DMS153 treated with DMSO at 0.1 percent for 48 hours (cell line): ENCODE data around the gene TXLNB.

ENCODE experiments used
- DNase-seq: peaks from one replicate; lab custom pipeline; 2025; ENCODE audit not compliant: unreplicated experiment; lab: John Stamatoyannopoulos, UW

Gene TXLNB

DNA sequence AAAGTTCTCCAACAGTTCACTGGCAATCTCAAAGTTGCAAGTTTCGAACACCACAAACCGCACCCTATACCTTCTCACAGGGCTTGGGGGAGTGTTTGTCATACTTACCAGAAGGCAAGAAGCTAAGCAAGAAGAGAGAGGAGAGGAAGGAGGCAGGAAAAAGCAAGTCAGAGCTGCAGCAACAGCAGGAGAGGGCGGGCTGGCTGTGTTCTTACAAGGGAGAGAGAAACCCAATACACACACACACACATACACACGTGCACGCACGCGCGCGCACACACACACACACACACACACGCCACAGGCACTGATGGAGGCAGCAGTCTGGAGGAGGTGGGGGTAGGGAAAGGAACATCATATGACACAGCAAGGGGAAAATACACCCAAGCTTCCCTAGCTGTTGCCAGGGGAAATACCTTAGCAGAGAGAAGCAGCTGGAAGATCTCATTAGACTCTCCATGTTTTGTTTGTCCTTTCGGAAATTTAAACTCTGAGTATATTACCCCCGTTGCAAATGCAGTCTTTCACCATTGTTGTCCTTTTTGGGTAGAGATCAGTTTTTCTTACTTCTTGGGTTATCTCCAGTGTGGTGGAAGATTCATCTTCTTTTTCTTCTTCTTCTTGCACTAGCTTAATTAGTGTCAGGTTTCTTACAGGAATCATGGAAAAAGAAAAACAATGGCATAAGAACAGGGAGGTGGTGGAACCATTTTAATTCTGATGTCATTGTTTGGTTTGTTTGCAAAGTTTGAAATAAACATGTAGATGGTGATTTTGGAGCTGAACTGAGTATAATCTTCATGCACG is at the start of gene TXLNB:
Gene TXLNB (minus strand): TSS at position 186 of the 807 bp plus-strand sequence. CDS start 3,099 bp downstream, outside the sequence.
- DNase-seq, result no peak

- DNase-seq, result no peak
These were observed 49.3 kb upstream of the TXLNB start for GRCh38 chr6:139341060-139341459.

GRCh38 chr6:139338795-139339194 is 47.0 kb upstream of the TXLNB start:
- DNase-seq, result no peak

GRCh38 chr6:139337830-139338229 is 46.0 kb upstream of the TXLNB start:
- DNase-seq, result no peak

- DNase-seq, result no peak
These were observed 45.2 kb upstream of the TXLNB start for GRCh38 chr6:139337001-139337400.

GRCh38 chr6:139336488-139336887 is 44.7 kb upstream of the TXLNB start:
- no peak for DNase-seq

GRCh38 chr6:139335447-139336210 is 43.8 kb upstream of the TXLNB start:
- DNase-seq, result no peak

GRCh38 chr6:139334806-139335446 is 43.1 kb upstream of the TXLNB start:
- DNase-seq, result no peak

- DNase-seq, result no peak
These were observed 39.2 kb upstream of the TXLNB start for GRCh38 chr6:139330826-139331500.

- DNase-seq, result no peak
These were observed 38.5 kb upstream of the TXLNB start for GRCh38 chr6:139330306-139330705.

DNA sequence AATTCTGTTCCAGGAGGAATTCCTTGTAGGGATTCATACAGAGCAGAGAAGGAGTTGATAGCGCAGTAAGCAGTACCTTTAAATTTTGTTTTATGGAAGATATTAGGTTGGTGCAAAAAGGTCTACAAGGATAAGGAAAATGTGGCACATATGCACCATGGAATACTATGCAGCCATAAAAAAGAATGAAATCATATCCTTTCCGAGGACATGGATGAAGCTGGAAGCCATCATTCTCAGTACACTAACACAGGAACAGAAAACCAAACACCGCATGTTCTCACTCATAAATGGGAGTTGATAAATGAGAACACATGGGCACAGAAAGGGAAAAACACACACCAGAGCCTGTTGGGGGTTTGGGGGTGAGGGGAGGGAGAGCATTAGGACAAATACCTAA is 37.4 kb upstream of the TXLNB start:
- DNase-seq, result no peak

DNA sequence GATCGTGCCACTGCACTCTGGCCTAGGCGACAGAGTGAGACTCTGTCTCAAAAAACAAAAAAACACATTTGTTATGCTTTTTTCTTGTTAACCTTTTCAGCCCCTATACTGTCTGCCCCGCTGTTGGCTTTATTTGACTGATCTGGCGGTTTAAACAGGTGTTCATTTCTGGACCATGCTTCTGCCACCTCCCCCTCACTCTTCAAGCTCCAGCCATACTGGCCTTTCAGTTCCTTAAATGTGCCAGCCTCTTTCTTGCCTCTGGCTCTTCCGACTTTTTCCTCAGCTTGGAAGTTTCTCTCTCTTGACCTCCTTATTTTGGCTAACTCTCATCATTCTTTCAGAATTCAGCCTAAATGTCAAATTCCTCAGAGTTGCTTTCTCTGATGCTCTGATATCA is 35.2 kb upstream of the TXLNB start:
- no peak for DNase-seq

DNA sequence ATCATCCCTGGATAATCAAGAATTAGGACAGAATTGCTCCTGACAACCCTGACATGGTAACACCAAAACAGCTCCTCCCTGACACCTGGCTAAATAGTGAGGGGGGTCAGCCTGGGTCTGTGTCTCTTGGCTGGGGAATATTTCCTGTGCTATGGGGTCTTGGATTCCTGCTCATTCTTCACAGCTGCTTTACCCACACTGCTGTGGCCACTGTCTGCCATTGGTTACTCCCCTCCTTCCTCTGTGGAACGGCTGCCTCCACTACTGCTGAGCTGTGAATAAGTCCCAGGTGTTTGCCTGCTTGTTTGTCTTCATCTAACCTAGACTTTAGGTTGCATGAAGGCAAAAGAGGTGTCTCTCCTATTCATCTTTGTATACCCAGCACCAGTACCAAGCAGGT is 33.9 kb upstream of the TXLNB start:
- no peak for DNase-seq

GRCh38 chr6:139325125-139325524 is 33.3 kb upstream of the TXLNB start:
- no peak for DNase-seq

DNA sequence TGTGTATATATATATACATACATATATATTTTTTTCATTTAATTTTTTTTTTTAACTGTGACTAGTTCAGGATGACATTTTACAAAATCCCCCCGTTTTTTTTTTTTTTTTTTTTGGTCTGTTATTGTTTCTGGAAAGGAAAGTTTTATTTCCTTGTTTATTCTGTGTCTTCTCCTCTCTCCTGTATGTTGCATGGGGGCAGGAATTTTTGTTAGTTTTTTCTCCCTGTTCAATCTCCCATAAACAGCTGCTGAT is 32.4 kb upstream of the TXLNB start:
- no peak for DNase-seq

DNA sequence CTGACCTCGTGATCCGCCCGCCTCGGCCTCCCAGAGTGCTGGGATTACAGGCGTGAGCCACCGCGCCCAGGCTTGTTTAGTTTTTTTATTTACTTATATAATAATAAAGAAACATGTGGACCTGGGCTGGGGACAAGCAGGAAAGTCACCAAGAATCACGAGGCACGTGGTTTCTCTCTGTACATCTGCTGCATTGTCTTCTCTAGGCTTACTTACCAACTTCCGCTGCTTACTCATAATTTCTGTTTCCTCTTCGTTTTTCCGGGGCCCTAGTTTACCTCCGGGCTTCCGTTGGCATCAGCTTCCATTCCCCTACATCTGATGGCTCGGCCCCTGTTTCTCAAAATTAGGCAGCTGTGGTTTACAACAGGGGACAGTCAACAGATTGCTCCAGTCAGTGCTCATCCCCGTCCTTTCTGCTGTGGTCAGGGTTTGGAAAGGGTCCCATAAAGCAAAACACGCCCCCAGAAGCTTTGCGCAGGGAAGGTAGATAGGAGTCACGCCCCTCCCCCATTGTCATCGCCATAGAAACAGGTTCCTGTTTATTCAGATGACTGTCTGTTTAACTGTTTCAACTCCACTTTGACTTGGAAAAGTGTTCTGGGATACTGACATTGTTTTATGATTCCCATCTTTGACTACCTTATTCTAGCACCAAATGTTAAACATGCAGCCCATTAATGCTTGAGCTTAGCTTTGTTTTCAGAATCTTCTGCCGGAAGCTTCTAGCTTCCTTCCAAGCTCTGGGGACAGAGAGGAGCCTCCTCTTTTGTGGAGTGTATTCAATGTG is 31.9 kb upstream of the TXLNB start:
- DNase-seq, result no peak

DNA sequence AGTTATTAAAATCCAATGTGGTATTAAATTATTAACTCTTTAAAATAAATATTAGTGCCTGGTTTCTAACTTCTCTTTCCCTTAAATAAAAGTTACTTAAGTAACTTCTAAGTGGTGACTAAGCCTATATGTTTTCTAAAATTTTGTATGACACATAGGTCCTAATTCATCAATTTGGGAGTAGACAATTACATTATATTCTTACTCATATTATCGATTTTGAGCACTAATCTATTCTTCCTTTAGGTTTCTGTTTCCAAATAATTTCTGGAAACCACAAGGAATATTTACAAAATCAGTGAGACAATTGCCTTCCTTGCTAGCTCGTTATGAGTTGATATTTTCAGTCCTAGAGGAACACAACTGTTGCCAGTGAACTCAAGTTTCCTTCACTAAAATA is 28.3 kb upstream of the TXLNB start:
- no peak for DNase-seq

- no peak for DNase-seq
These were observed 25.0 kb upstream of the TXLNB start for GRCh38 chr6:139316622-139317317.

DNA sequence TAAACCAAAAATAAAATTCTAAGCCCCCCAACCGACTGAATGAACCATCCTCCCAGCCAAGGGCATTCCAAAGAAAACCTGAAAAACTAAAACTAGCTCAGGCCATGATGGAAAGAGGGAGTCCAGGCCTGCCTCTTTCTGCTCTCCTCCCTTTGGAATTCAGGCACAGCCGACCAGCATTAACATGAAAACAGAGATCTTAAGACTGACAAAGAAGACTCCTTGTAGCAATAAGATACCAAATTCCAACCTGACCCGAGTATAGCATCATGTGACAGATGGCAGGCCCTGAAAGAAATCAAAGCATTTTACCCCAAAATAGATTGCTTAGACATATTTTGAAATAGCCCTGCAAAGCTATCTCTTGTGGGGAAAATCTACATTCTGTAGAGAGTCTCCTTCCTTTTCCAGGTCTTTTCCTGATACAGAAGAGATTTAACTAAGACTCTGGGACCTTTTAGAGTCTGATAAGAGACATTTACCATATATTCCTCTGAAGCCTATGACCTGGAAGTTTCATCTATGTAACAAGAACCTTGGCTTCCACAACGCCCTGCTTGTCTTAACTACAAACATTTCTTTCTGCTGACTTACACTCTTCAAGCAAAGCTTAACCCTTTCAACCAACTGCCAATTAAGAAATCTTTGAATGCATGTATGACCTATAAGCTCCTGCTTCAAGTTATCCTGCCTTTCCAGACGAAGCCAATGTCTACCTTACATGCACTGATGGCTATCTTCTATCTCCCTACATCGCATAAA is 22.2 kb upstream of the TXLNB start:
- no peak for DNase-seq
